GM23248 (cell line): ENCODE measurements around the gene RAB33A. TPM values are rescaled to one million over a fixed set of nuclear protein-coding genes. Genes with fewer than 3 reads are reported as not detected.

Experiments
- DNase-seq: peaks from one replicate; pipeline ENCODE4 v3.0.0-alpha.2; 2015
- H2AFZ ChIP-seq: fragments of 200-600 bp; sonication (generic); 2 replicates; pipeline ENCODE4 v1.6.1; 2016; ENCODE audit warnings: antibody characterized with exemption
- H3F3A ChIP-seq: fragments of 200-600 bp; sonication (generic); 2 replicates; pipeline ENCODE4 v1.6.1; 2016; ENCODE audit warnings: mild to moderate bottlenecking, antibody characterized with exemption, mixed run types; ENCODE audit not compliant: insufficient read depth
- H3K27ac ChIP-seq: fragments of 200-600 bp; sonication (generic); 2 replicates; pipeline ENCODE4 v1.5.1; 2016; ENCODE audit warnings: mild to moderate bottlenecking
- H3K27me3 ChIP-seq: fragments of 200-600 bp; sonication (generic); replicated peaks from 2 replicates; pipeline ENCODE4 v1.6.1; 2016; ENCODE audit warnings: mild to moderate bottlenecking; ENCODE audit not compliant: insufficient read depth
- H3K36me3 ChIP-seq: fragments of 200-600 bp; sonication (generic); 2 replicates; pipeline ENCODE4 v1.6.1; 2016; ENCODE audit warnings: low read depth, mild to moderate bottlenecking
- H3K4me1 ChIP-seq: fragments of 200-600 bp; sonication (generic); 2 replicates; pipeline ENCODE4 v1.6.1; 2016; ENCODE audit warnings: mild to moderate bottlenecking; ENCODE audit not compliant: insufficient read depth
- H3K4me2 ChIP-seq: fragments of 200-600 bp; sonication (generic); one replicate; pipeline ENCODE4 v1.6.1; 2016; ENCODE audit warnings: mild to moderate bottlenecking; ENCODE audit not compliant: unreplicated experiment
- H3K4me3 ChIP-seq: fragments of 200-600 bp; sonication (generic); 2 replicates; pipeline ENCODE4 v1.5.1; 2016; ENCODE audit warnings: mild to moderate bottlenecking
- H3K79me2 ChIP-seq: fragments of 200-600 bp; sonication (generic); 2 replicates; pipeline ENCODE4 v1.6.1; 2016; ENCODE audit warnings: mild to moderate bottlenecking; ENCODE audit not compliant: insufficient read depth
- H3K9ac ChIP-seq: fragments of 200-600 bp; sonication (generic); 2 replicates; pipeline ENCODE4 v1.6.1; 2016; ENCODE audit warnings: mild to moderate bottlenecking
- H3K9me2 ChIP-seq: fragments of 200-600 bp; sonication (generic); 2 replicates; pipeline ENCODE4 v1.6.1; 2016; ENCODE audit warnings: mixed run types, mild to moderate bottlenecking, moderate library complexity; ENCODE audit not compliant: insufficient read depth
- H3K9me3 ChIP-seq: fragments of 200-600 bp; sonication (generic); one replicate; pipeline ENCODE4 v1.6.1; 2017; ENCODE audit warnings: low read depth
- H4K20me1 ChIP-seq: fragments of 200-600 bp; sonication (generic); 2 replicates; pipeline ENCODE4 v1.6.0; 2016; ENCODE audit not compliant: insufficient read depth
- EZH2 ChIP-seq: fragments of 200-600 bp; sonication (generic); IDR thresholded peaks from 2 replicates; pipeline ENCODE4 v1.6.1; 2018; ENCODE audit warnings: antibody characterized with exemption, mild to moderate bottlenecking; ENCODE audit not compliant: insufficient read depth, poor library complexity, severe bottlenecking
- EZH2phosphoT487 ChIP-seq: fragments of 200-600 bp; sonication (generic); IDR thresholded peaks from 2 replicates; pipeline ENCODE4 v1.6.1; 2018; ENCODE audit warnings: antibody characterized with exemption, moderate library complexity, mild to moderate bottlenecking, low read depth; ENCODE audit not compliant: insufficient read depth
- WGBS, 2 experiments: methylation state at CpG; one replicate each; pipeline ENCODE4 v1.1.6; 2015 to 2017; ENCODE audit warnings: low lambda C conversion rate in 2 of 2, low coverage in 1 of 2; ENCODE audit errors: missing lambda C conversion rate in 2 of 2; 5-methylcytosine and 5-hydroxymethylcytosine counted together
- in situ Hi-C: fragments of 300-500 bp; cut with MboI; formaldehyde crosslinking; loops from 2 replicates; pipeline ENCODE4 v1.15.0; 2020
- polyA plus RNA-seq: library from polyadenylated mRNA; unstranded; fragments of >200 nt; fragmentation: Nextera tagmentation; extraction: Ambion mirVana; gene quantifications from 2 replicates; pipeline ENCODE4 v1.2.1, GENCODE V29; 2016
- total RNA-seq: library from RNA; depleted of rRNA; stranded (reverse); fragments of >200 nt; shearing (Covaris generic); gene quantifications from 2 replicates; pipeline ENCODE4 v1.2.3, GENCODE V29; 2014

RAB33A gene
- total and polyA plus RNA-seq, 2 experiments from 2014 or later: 2.3 to 5.8 TPM

- Histone ChIP-seq H3K79me2 (no peaks in the 10 kb centered on the region), H4K20me1 (no peaks in the 10 kb centered on the region), H3F3A (peaks cover 15% of the 10 kb centered on the region), H3K36me3 (no peaks in the 10 kb centered on the region), H2AFZ (no peak overlapping the region), H3K9me3 (no peaks in the 10 kb centered on the region), H3K9ac (no peak overlapping the region), H3K4me1 (peaks cover 17% of the 10 kb centered on the region), H3K27me3 (no peaks in the 10 kb centered on the region), H3K4me3 (no peak overlapping the region), H3K9me2 (no peaks in the 10 kb centered on the region), H3K4me2 (no peak overlapping the region), H3K27ac (no peak overlapping the region)
- DNase-seq: no peak
- in situ Hi-C loops: loop anchor here (25.0 kb wide), 1 partner anchor 240 kb away; no protein-coding TSS in a partner anchor
- TF ChIP-seq EZH2 (no peak), EZH2phosphoT487 (no peak)
- whole genome bisulfite sequencing, 2 experiments: 71 to 100% methylated on average over 2 to 4 of the region's 4 CpGs
Measured at GRCh38 chrX:130176942-130177341, 5.2 kb downstream of the RAB33A start.

GRCh38 chrX:130179170-130179569 is 7.4 kb downstream of the RAB33A start:
- H3K27ac ChIP-seq: no peak overlapping the region
- H3K27me3 ChIP-seq: no peaks in the 10 kb centered on the region
- H3K79me2 ChIP-seq: no peaks in the 10 kb centered on the region
- DNase-seq: no peak
- no peaks in the 10 kb centered on the region for H4K20me1 ChIP-seq
- H3F3A ChIP-seq: no peaks in the 10 kb centered on the region
- no peak overlapping the region for H3K4me3 ChIP-seq
- H2AFZ ChIP-seq: no peak overlapping the region
- WGBS, 2 experiments: 37% methylated on average over 5 of the region's 5 CpGs
- TF ChIP-seq EZH2phosphoT487 (no peak), EZH2 (no peak)
- H3K9me2 ChIP-seq: no peaks in the 10 kb centered on the region
- no peaks in the 10 kb centered on the region for H3K9me3 ChIP-seq
- no peak overlapping the region for H3K9ac ChIP-seq
- H3K4me2 ChIP-seq: no peak overlapping the region
- H3K36me3 ChIP-seq: no peaks in the 10 kb centered on the region
- peaks cover 6% of the 10 kb centered on the region for H3K4me1 ChIP-seq
- in situ Hi-C loops: loop anchor here (25.0 kb wide), 1 partner anchor 242 kb away; no protein-coding TSS in a partner anchor

DNA sequence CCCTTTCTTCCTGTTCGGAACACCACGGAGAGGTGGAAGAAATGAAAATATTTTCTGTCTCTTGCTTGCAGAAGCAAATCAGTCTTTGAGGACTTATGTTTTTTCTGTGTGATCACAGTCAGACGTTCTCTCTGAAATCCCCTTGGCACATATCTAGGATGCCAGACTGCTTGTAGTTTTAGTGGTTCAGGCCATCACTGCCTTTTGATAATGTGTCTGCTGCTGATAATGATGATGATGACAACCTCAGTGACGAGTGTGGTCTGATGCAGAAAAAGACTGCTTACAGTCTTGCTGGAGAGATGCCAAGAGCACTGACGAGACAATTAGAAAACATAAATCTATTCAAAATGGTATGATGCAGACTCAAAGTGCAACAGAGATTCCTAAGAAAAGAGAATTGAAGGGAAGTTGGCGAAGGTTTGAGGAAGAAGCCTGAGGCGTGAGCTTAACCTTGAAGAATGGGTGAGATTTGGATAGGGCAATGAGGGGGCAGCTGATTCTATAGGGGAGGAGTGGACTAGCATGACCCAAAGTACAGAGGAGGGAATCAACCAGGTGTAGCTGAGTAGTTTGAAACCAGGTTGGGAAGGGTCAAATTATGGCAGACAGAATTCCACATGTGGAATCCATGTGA is 7.9 kb downstream of the RAB33A start:
- no peak overlapping the region for H3K27ac ChIP-seq
- in situ Hi-C loops: loop anchor here (25.0 kb wide), 1 partner anchor 242 kb away; no protein-coding TSS in a partner anchor
- H3K4me2 ChIP-seq: no peak overlapping the region

GRCh38 chrX:130184168-130184567 is 12.4 kb downstream of the RAB33A start:
- no peaks in the 10 kb centered on the region for H3K9me2 ChIP-seq
- H2AFZ ChIP-seq: no peak overlapping the region
- no peaks in the 10 kb centered on the region for H3K79me2 ChIP-seq
- in situ Hi-C loops: loop anchor here (25.0 kb wide), 1 partner anchor 247 kb away; no protein-coding TSS in a partner anchor
- H3F3A ChIP-seq: no peaks in the 10 kb centered on the region
- H3K4me2 ChIP-seq: no peak overlapping the region
- H3K4me3 ChIP-seq: no peak overlapping the region
- 94 to 96% methylated on average over 11 of the region's 11 CpGs for whole genome bisulfite sequencing, 2 experiments
- H3K9me3 ChIP-seq: no peaks in the 10 kb centered on the region
- no peaks in the 10 kb centered on the region for H3K36me3 ChIP-seq
- H3K4me1 ChIP-seq: no peaks in the 10 kb centered on the region
- no peaks in the 10 kb centered on the region for H4K20me1 ChIP-seq
- no peak overlapping the region for H3K9ac ChIP-seq
- DNase-seq: no peak
- H3K27ac ChIP-seq: no peak overlapping the region
- TF ChIP-seq EZH2: no peak
- H3K27me3 ChIP-seq: no peaks in the 10 kb centered on the region

More for the DNA sequence above, 7.9 kb downstream of the RAB33A start:
- Histone ChIP-seq H3K36me3 (no peaks in the 10 kb centered on the region), H3K4me1 (peaks cover under 1% of the 10 kb centered on the region; the same call in 1 of the 2 replicates), H3F3A (no peaks in the 10 kb centered on the region), H3K9me3 (no peaks in the 10 kb centered on the region), H3K79me2 (no peaks in the 10 kb centered on the region), H4K20me1 (no peaks in the 10 kb centered on the region), H3K27me3 (no peaks in the 10 kb centered on the region), H3K9me2 (no peaks in the 10 kb centered on the region), H3K9ac (no peak overlapping the region), H2AFZ (no peak overlapping the region), H3K4me3 (no peak overlapping the region)
- DNase-seq: peak; percentile 25
- TF ChIP-seq EZH2phosphoT487 (no peak), EZH2 (no peak)
- 54 to 55% methylated on average over 7 of the region's 7 CpGs for WGBS, 2 experiments

- Histone ChIP-seq H3K4me1 (no peaks in the 10 kb centered on the region), H3K4me2 (no peak overlapping the region)
Measured at GRCh38 chrX:130184857-130185256, 13.1 kb downstream of the RAB33A start.

More at GRCh38 chrX:130184857-130185256, 13.1 kb downstream of the RAB33A start:
- H3K27me3 ChIP-seq: no peaks in the 10 kb centered on the region
- in situ Hi-C loops: loop anchor here (25.0 kb wide), 1 partner anchor 248 kb away; no protein-coding TSS in a partner anchor
- H3K9ac ChIP-seq: no peak overlapping the region
- H3F3A ChIP-seq: no peaks in the 10 kb centered on the region
- no peak overlapping the region for H3K4me3 ChIP-seq
- no peak for DNase-seq
- TF ChIP-seq EZH2 (no peak), EZH2phosphoT487 (no peak)
- 14 to 23% methylated on average over 2 of the region's 2 CpGs for WGBS, 2 experiments
- no peak overlapping the region for H3K27ac ChIP-seq
- no peaks in the 10 kb centered on the region for H3K79me2 ChIP-seq
- no peaks in the 10 kb centered on the region for H3K36me3 ChIP-seq
- H2AFZ ChIP-seq: no peak overlapping the region
- no peaks in the 10 kb centered on the region for H3K9me3 ChIP-seq
- H4K20me1 ChIP-seq: no peaks in the 10 kb centered on the region
- no peaks in the 10 kb centered on the region for H3K9me2 ChIP-seq
